ENCODE results near the gene SMIM17. TPM values are rescaled to one million over a fixed set of nuclear protein-coding genes. Genes with fewer than 3 reads are reported as not detected.

SMIM17 gene
- total RNA-seq, 1 experiment from 2014 or later, result not detected

- no TSS peak for BruUV-seq (replicated peaks)
- Histone ChIP-seq H3K27ac (ENCODE audit: low read depth, low read length) (no peak overlapping the region), H3K9me3 (ENCODE audit: control insufficient read depth in 1 of 2, insufficient read depth in 1 of 2, low read depth in 1 of 2, low read length in 2 of 2) (peaks cover 9 to 23% of the 10 kb centered on the region in 2 experiments; a peak in 2 of 4 replicates)
Measured at GRCh38 chr19:56611288-56611687, 31.7 kb upstream of the SMIM17 start.

More at GRCh38 chr19:56611288-56611687, 31.7 kb upstream of the SMIM17 start:
- RAD21 ChIA-PET (ENCODE audit: low non-redundant PET in 1 of 2, low total read pairs in 2 of 2, uncharacterized antibody in 2 of 2, unreplicated experiment in 2 of 2), result no interaction called here
- intact Hi-C loops (cut with micrococcal nuclease), result no loop called here
- Histone ChIP-seq H2AFZ (ENCODE audit: low read depth, low read length, poor library complexity, severe bottlenecking) (no peak overlapping the region), H3K9ac (ENCODE audit: low read length) (no peak overlapping the region), H4K20me1 (ENCODE audit: insufficient read depth) (no peaks in the 10 kb centered on the region), H3K4me3 (replicated peaks in 1 of 2; ENCODE audit: low read depth in 1 of 2, low read length in 2 of 2) (no peak overlapping the region), H3K27me3 (ENCODE audit: insufficient read depth, low read length) (no peaks in the 10 kb centered on the region), H3K36me3 (ENCODE audit: control insufficient read depth in 1 of 2, insufficient read depth in 2 of 2, low read length in 2 of 2) (no peaks in the 10 kb centered on the region), H3K4me2 (ENCODE audit: low read length) (no peak overlapping the region), H3K9me2 (ENCODE audit: insufficient read depth) (no peaks in the 10 kb centered on the region), H3K4me1 (ENCODE audit: control insufficient read depth in 1 of 2, insufficient read depth in 2 of 2, low read length in 2 of 2) (no peaks in the 10 kb centered on the region), H3K79me2 (ENCODE audit: insufficient read depth, low read length) (no peaks in the 10 kb centered on the region)
- DNase-seq (ENCODE audit: low read depth, low spot score), result no peak
- POLR2A ChIA-PET, result no interaction called here
- ATAC-seq, result no peak
- CTCF ChIA-PET, result no interaction called here
- TF ChIP-seq SIN3A (IDR thresholded peaks at IDR 0.05; ENCODE audit: low read depth) (no peak), ATF3 (IDR thresholded peaks at IDR 0.05) (no peak), MAX (IDR thresholded peaks at IDR 0.05) (no peak), ZBTB33 (IDR thresholded peaks at IDR 0.05; ENCODE audit: extremely low read depth, insufficient replicate concordance, low read length) (no peak), YY1 (IDR thresholded peaks at IDR 0.05; ENCODE audit: extremely low read depth, insufficient replicate concordance, low read depth, low read length) (no peak), CTCF (IDR thresholded peaks at IDR 0.05 in 2 of 3, conservative IDR thresholded peaks at IDR 0.05 in 1 of 3; ENCODE audit: borderline replicate concordance in 1 of 3, insufficient read depth in 1 of 3, low read depth in 2 of 3, low read length in 2 of 3) (no peak), ZFX (IDR thresholded peaks at IDR 0.05) (no peak), POLR2AphosphoS5 (IDR thresholded peaks at IDR 0.05; ENCODE audit: low read depth, low read length) (no peak), CBX3 (IDR thresholded peaks at IDR 0.05; ENCODE audit: low read depth) (no peak), TCF7L2 (IDR thresholded peaks at IDR 0.05; ENCODE audit: borderline replicate concordance, extremely low read depth, insufficient read depth, insufficient read length) (no peak), ZNF274 (IDR thresholded peaks at IDR 0.05; ENCODE audit: low read depth, low read length) (no peak), EZH2 (IDR thresholded peaks at IDR 0.05) (no peak), CEBPB (IDR thresholded peaks at IDR 0.05; ENCODE audit: low read depth) (no peak), JUND (IDR thresholded peaks at IDR 0.05) (no peak), EZH2phosphoT487 (IDR thresholded peaks at IDR 0.05; ENCODE audit: borderline replicate concordance) (no peak), RAD21 (IDR thresholded peaks at IDR 0.05; ENCODE audit: low read depth) (no peak), EGR1 (IDR thresholded peaks at IDR 0.05; ENCODE audit: low read depth) (no peak)

Data from HCT116 (cell line).